K562 (cell line): ENCODE measurements around the gene ARMC6. TPM values are rescaled to one million over a fixed set of nuclear protein-coding genes. Genes with fewer than 3 reads are reported as not detected.

ENCODE experiments used
- ARHGAP35 ChIP-seq: fragments of 450-650 bp; IDR thresholded peaks from 2 replicates; pipeline ENCODE4 v1.6.1; 2018; ENCODE audit not compliant: partially characterized antibody
- ARNT ChIP-seq, 2 experiments: fragments of 450-650 bp; IDR thresholded peaks; 2 replicates each; pipeline ENCODE4 v1.6.1; 2016; ENCODE audit warnings: mild to moderate bottlenecking in 1 of 2
- ATF2 ChIP-seq: sonication (generic); formaldehyde crosslinking; IDR thresholded peaks from 2 replicates; pipeline ENCODE4 v1.8.1; 2022; ENCODE audit warnings: missing genetic modification reagents
- CLOCK ChIP-seq: fragments of 250-450 bp; sonication (Bioruptor Pico); IDR thresholded peaks from 2 replicates; pipeline ENCODE4 v1.4.0; 2020; ENCODE audit warnings: mild to moderate bottlenecking, moderate library complexity, borderline replicate concordance
- FOXJ3 ChIP-seq: sonication (generic); formaldehyde crosslinking; IDR thresholded peaks from 2 replicates; pipeline ENCODE4 v1.4.0; 2020; ENCODE audit warnings: mild to moderate bottlenecking, missing genetic modification reagents
- HDAC6 ChIP-seq: IDR thresholded peaks from 2 replicates; pipeline ENCODE4 v1.6.1; 2012; ENCODE audit warnings: low read depth, mild to moderate bottlenecking, control low read depth, inconsistent platforms, low read length, moderate library complexity
- HNRNPUL1 ChIP-seq: fragments of 200-400 bp; formaldehyde crosslinking; IDR thresholded peaks from 2 replicates; pipeline ENCODE4 v1.6.1; 2017; ENCODE audit warnings: low read length
- MIER1 ChIP-seq: fragments of 450-650 bp; IDR thresholded peaks from 2 replicates; pipeline ENCODE4 v1.6.1; 2016; ENCODE audit warnings: antibody characterized with exemption, mild to moderate bottlenecking, low read depth
- MTA1 ChIP-seq: fragments of 450-650 bp; IDR thresholded peaks from 2 replicates; pipeline ENCODE4 v1.6.1; 2017; ENCODE audit warnings: borderline replicate concordance
- NCOA1 ChIP-seq: fragments of 450-650 bp; IDR thresholded peaks from 2 replicates; pipeline ENCODE4 v1.6.1; 2016; ENCODE audit warnings: low read depth
- NFXL1 ChIP-seq: fragments of 450-650 bp; formaldehyde crosslinking; IDR thresholded peaks from 2 replicates; pipeline ENCODE4 v1.4.0; 2021; ENCODE audit warnings: mild to moderate bottlenecking
- NR4A1 ChIP-seq, 2 experiments: fragments of 250-450 bp in 1 of 2; fragments of 450-650 bp in 1 of 2; sonication (Bioruptor Pico) in 1 of 2; IDR thresholded peaks; 2 replicates each; pipeline versions ENCODE4 v1.4.0 to v1.6.1; 2016 to 2020; ENCODE audit warnings: mild to moderate bottlenecking in 2 of 2, missing compliant biosample characterization in 1 of 2, missing genetic modification characterization in 1 of 2, moderate library complexity in 1 of 2
- PCBP1 ChIP-seq: fragments of 200-400 bp; formaldehyde crosslinking; IDR thresholded peaks from 2 replicates; pipeline ENCODE4 v1.6.1; 2018; ENCODE audit warnings: mild to moderate bottlenecking, low read depth, low read length; ENCODE audit not compliant: poor library complexity, severe bottlenecking
- PKNOX1 ChIP-seq: fragments of 450-650 bp; IDR thresholded peaks from 2 replicates; pipeline ENCODE4 v1.6.1; 2016
- PML ChIP-seq: IDR thresholded peaks from 2 replicates; pipeline ENCODE4 v1.6.1; 2012; ENCODE audit warnings: low read length, inconsistent platforms
- PREB ChIP-seq: sonication (generic); formaldehyde crosslinking; IDR thresholded peaks from 2 replicates; pipeline ENCODE4 v1.8.1; 2023; ENCODE audit warnings: mild to moderate bottlenecking, missing genetic modification reagents
- RBM22 ChIP-seq: fragments of 200-400 bp; formaldehyde crosslinking; IDR thresholded peaks from 2 replicates; pipeline ENCODE4 v1.6.1; 2018; ENCODE audit warnings: low read length, low read depth; ENCODE audit not compliant: poor library complexity, severe bottlenecking
- SMAD3 ChIP-seq: fragments of 450-650 bp; formaldehyde crosslinking; conservative IDR thresholded peaks from 2 replicates; pipeline ENCODE4 v1.4.0; 2020; ENCODE audit warnings: mild to moderate bottlenecking
- SRF ChIP-seq, 2 experiments: fragments of 250-450, 450-650 bp in 1 of 2; sonication (Bioruptor Pico) in 1 of 2; sonication (generic) in 1 of 2; formaldehyde crosslinking; IDR thresholded peaks; 2 replicates each; pipeline versions ENCODE4 v1.5.0 to v1.5.1; 2020 to 2022; ENCODE audit warnings: mild to moderate bottlenecking in 1 of 2, missing genetic modification reagents in 1 of 2
- SRSF1 ChIP-seq: fragments of 200-400 bp; formaldehyde crosslinking; IDR thresholded peaks from 2 replicates; pipeline ENCODE4 v1.6.1; 2017; ENCODE audit warnings: mild to moderate bottlenecking, low read depth, low read length, moderate library complexity
- TRIM28 ChIP-seq: fragments of 450-650 bp; IDR thresholded peaks from 2 replicates; pipeline ENCODE4 v1.6.1; 2017
- ZFP36 ChIP-seq: fragments of 150-350 bp; IDR thresholded peaks from 2 replicates; pipeline ENCODE4 v1.6.1; 2018; ENCODE audit warnings: low read length, low read depth; ENCODE audit not compliant: partially characterized antibody
- ZNF12 ChIP-seq: sonication (generic); formaldehyde crosslinking; IDR thresholded peaks from 2 replicates; pipeline ENCODE4 v1.4.0; 2020; ENCODE audit warnings: mild to moderate bottlenecking, missing genetic modification reagents
- ZNF583 ChIP-seq: fragments of 250-450 bp; sonication (Bioruptor Pico); IDR thresholded peaks from 2 replicates; pipeline ENCODE4 v1.4.0; 2020
- ZNF785 ChIP-seq: fragments of 250-450 bp; sonication (Bioruptor Pico); IDR thresholded peaks from 2 replicates; pipeline ENCODE4 v1.4.0; 2020; ENCODE audit warnings: mild to moderate bottlenecking
- polyA plus RNA-seq, 8 experiments: library from polyadenylated mRNA; depleted of rRNA in 4 of 8; stranded (reverse) in 5 of 8; unstranded in 3 of 8; fragments of >200 nt; fragmentation: Nextera tagmentation in 2 of 8; fragmentation: Illumina TruSeq in 1 of 8; extraction: Ambion mirVana in 2 of 8; extraction: Trizol in 1 of 8; gene quantifications; 2 replicates each; pipeline versions ENCODE4 v1.2.1 to v1.2.3, GENCODE V29; 2011 to 2014; ENCODE audit warnings: inconsistent platforms in 1 of 8, missing spikeins in 1 of 8
- total RNA-seq, 7 experiments: library from RNA; depleted of rRNA in 6 of 7; stranded (reverse); fragments of >200 nt in 6 of 7; fragmentation: Illumina TruSeq in 2 of 7; extraction: Trizol in 2 of 7; gene quantifications; 2 replicates each; pipeline versions ENCODE4 v1.2.1 to v1.2.3, GENCODE V29; 2011 to 2021; ENCODE audit warnings: low replicate concordance in 1 of 7

Gene ARMC6
- total and polyA plus RNA-seq, 9 of the 15 experiments (the other 6 are each of a cell fraction or from before 2014, with no cell fraction given) = 2.1 to 93.4 (median 63.6) TPM

- TF ChIP-seq ATF2 (CRISPR knock-in tag) = no peak
- 0 out of 2 replicates have a peak, but pooled peaks have one; percentile 22 for TF ChIP-seq PML
- TF ChIP-seq ZNF583 (CRISPR knock-in tag) = no peak
- TF ChIP-seq PREB (CRISPR knock-in tag) = no peak
- no peak for TF ChIP-seq CLOCK (CRISPR knock-in tag)
- no peak for TF ChIP-seq TRIM28
- TF ChIP-seq SMAD3 (CRISPR knock-in tag) = no peak
- no peak for TF ChIP-seq RBM22
- no peak for TF ChIP-seq ZNF785 (CRISPR knock-in tag)
- TF ChIP-seq NFXL1 = no peak
- peak; percentile 2 for TF ChIP-seq ZFP36
- TF ChIP-seq SRF (CRISPR knock-in tag; IDR thresholded peaks at IDR 0.05) = peak in 1 of 2 experiments; percentile 71; a peak in 1 of 4 replicates
- TF ChIP-seq NR4A1 (CRISPR knock-in tag; IDR thresholded peaks at IDR 0.05) = no peak
- no peak for TF ChIP-seq NR4A1 (tag; IDR thresholded peaks at IDR 0.05)
- TF ChIP-seq HDAC6 = no peak
- TF ChIP-seq HNRNPUL1 = no peak
- TF ChIP-seq NCOA1 = no peak
- TF ChIP-seq MIER1 = peak; percentile 4; the same call in 1 of the 2 replicates
- TF ChIP-seq MTA1 = no peak
- TF ChIP-seq FOXJ3 (CRISPR knock-in tag) = no peak
- TF ChIP-seq PCBP1 = no peak
- TF ChIP-seq ARNT (IDR thresholded peaks at IDR 0.05) = peak in 1 of 2 experiments; percentile 69; a peak in 1 of 4 replicates
- TF ChIP-seq PKNOX1 = peak; percentile 96
- TF ChIP-seq SRSF1 = no peak
- no peak for TF ChIP-seq ARHGAP35
- no peak for TF ChIP-seq ZNF12
These were observed 811 bp downstream of the ARMC6 start (continued) for GRCh38 chr19:19034204-19034624.
